ENCODE results near the gene RING1. TPM values are rescaled to one million over a fixed set of nuclear protein-coding genes. Genes with fewer than 3 reads are reported as not detected.

The RING1 gene
- total RNA-seq, 1 donor from 2014 or later = 11.3 TPM

DNA sequence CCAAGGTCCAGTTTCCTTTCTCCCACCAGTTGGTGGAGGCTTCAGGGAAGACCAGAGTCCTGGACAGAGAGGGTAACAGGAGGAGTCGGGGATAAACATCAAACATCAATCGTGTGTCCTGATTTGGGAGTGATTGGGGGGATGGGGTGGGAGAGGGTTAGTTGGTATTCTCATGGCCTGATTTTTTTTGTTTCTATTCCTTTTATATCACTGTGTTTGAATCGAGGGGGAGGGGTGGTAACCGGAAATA lies 4.2 kb upstream of the RING1 start:
- no peak for DNase-seq (ENCODE audit: low read depth)
- TF ChIP-seq, protein P1, sequence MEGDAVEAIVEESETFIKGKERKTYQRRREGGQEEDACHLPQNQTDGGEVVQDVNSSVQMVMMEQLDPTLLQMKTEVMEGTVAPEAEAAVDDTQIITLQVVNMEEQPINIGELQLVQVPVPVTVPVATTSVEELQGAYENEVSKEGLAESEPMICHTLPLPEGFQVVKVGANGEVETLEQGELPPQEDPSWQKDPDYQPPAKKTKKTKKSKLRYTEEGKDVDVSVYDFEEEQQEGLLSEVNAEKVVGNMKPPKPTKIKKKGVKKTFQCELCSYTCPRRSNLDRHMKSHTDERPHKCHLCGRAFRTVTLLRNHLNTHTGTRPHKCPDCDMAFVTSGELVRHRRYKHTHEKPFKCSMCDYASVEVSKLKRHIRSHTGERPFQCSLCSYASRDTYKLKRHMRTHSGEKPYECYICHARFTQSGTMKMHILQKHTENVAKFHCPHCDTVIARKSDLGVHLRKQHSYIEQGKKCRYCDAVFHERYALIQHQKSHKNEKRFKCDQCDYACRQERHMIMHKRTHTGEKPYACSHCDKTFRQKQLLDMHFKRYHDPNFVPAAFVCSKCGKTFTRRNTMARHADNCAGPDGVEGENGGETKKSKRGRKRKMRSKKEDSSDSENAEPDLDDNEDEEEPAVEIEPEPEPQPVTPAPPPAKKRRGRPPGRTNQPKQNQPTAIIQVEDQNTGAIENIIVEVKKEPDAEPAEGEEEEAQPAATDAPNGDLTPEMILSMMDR (conservative IDR thresholded peaks at IDR 0.05; ENCODE audit: low read depth, low read length) = no peak
- peak overlapping the region; percentile 87 for H3K4me3 ChIP-seq (ENCODE audit: low read depth, low read length)

DNA sequence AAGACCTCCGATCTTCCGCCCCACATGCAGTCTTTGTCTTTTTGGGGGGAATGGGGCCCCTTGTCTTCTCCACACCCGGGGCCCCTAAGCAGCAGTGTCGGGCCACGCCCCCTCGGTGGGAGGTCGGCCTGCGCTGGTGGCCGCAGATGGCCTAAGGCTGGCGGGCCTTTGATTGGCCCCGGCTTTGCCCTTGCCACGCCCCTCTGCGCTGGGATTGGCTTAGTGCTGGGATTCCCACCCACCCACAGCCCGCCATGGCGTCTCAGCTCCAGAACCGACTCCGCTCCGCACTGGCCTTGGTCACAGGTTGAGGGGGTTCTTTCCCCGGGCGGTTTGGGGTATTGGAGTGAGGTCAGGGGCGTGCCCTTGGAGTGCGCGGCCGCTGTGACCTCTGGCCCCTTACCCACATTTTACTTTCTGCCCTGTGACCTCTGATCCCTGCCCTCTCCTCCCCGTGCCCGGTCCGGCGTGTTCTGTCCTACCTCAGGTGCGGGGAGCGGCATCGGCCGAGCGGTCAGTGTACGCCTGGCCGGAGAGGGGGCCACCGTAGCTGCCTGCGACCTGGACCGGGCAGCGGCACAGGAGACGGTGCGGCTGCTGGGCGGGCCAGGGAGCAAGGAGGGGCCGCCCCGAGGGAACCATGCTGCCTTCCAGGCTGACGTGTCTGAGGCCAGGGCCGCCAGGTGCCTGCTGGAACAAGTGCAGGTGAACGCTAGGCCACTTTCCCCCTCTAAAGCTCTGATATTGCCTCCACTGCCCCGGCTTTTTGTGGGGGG lies 3.7 kb upstream of the RING1 start, which contains the start of gene HSD17B8:
Gene HSD17B8, plus strand, starts transcription at position 241 of the 776 bp plus-strand sequence. Its CDS starts 14 bp downstream, at position 255.
- TF ChIP-seq, protein P1 (conservative IDR thresholded peaks at IDR 0.05; ENCODE audit: low read depth, low read length) = no peak
- no peak for DNase-seq (ENCODE audit: low read depth)
- peak within 1 kb of the TSS; percentile 87 for H3K4me3 ChIP-seq (ENCODE audit: low read depth, low read length)

DNA sequence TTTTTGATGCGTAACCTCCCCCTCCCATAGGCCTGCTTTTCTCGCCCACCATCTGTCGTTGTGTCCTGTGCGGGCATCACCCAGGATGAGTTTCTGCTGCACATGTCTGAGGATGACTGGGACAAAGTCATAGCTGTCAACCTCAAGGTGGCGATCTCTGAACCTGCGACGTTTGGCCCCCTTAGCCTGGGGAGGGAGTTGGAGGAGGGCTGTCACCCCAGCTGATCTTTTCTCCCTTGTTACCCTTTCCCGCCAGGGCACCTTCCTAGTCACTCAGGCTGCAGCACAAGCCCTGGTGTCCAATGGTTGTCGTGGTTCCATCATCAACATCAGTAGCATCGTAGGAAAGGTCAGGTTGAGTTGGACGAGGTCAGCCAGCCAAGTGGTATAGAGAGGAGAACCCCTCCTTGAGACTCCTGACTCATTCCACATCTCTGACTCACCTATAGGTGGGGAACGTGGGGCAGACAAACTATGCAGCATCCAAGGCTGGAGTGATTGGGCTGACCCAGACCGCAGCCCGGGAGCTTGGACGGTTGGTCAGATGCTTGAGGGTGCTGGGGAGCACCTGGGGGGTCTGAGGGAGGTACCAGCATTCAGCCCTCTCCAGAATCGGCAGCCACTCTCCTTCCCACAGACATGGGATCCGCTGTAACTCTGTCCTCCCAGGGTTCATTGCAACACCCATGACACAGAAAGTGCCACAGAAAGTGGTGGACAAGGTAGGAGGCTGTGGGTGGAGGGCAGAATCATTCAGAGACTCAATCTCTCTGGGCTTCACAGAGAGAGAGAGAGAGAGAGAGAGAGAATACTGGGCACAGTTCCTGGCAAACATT lies 2.9 kb upstream of the RING1 start:
- peak overlapping the region; percentile 87 for H3K4me3 ChIP-seq (ENCODE audit: low read depth, low read length)
- no peak for DNase-seq (ENCODE audit: low read depth)
- TF ChIP-seq, protein P1 (conservative IDR thresholded peaks at IDR 0.05; ENCODE audit: low read depth, low read length) = peak; percentile 17

DNA sequence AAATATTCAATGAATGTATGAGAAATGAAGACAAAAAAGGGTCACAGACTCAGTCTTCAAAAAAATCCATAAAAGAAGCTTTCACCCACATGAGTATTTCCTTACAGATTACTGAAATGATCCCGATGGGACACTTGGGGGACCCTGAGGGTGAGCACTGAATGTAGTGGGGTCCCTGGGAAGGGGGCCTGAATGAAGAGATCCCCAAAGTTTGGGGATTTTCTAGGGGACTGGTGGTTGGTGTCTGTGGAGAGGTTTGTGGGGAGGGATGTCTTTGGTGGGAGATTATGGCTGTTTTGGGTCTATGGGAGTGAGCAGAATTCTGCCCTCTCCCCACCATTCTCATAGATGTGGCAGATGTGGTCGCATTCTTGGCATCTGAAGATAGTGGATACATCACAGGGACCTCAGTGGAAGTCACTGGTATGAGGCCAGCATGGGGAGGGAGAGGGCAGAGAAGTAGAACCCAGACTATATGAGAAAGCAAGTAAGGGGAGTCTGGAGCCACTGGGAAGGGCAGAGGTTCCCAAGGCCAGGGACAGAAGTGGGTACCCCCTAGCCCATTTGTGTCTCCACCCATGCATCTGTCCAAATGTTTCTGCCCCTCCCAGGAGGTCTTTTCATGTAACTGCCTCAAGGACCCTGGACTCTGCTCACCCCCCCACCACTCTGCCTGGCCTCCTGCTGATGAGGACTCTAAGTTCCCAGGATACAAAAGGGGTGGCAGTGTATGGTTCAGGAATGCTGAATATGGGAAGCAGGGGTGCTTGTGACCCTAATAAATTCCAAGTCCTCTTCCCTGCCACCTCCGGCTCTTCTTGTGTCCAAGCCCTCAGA lies 2.1 kb upstream of the RING1 start:
- TF ChIP-seq, protein P1 (conservative IDR thresholded peaks at IDR 0.05; ENCODE audit: low read depth, low read length) = no peak
- DNase-seq (ENCODE audit: low read depth) = no peak
- no peak overlapping the region for H3K4me3 ChIP-seq (ENCODE audit: low read depth, low read length)

DNA sequence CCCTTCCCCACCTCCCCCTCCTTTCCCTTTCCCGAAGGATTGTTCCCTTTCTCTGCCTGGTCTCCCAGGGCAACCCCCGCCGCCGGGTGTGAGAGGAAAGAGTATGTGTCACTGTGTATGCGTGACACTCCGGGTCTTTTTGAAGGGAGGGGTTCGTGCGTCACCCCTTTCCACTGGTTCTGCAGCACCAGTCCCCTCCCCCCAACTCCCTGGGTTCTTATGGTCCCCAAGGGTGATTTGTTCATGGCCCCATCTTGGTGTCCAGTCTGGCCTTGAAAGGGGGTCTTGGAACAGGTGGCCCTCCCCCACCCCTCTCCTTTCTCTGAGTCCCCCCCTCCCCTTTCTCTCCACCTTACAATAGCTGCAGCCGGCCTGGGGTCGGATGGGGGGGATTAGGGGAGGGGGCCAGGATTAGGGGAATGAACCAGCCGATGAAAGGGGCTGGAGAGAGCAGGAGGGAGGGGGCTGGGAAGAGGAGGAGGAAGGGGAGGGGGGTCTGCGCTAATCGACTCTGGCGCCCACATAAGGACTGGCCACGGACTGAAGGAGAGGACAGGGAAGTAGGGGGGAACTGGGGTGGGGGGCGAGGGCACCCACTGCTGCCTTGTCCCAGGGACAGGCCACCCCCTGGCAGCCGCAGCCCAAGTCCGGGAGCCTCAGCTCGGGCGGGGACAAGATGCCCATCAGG lies 1.3 kb upstream of the RING1 start:
- H3K4me3 ChIP-seq (ENCODE audit: low read depth, low read length) = peak overlapping the region; percentile 95
- TF ChIP-seq, protein P1 (conservative IDR thresholded peaks at IDR 0.05; ENCODE audit: low read depth, low read length) = no peak
- DNase-seq (ENCODE audit: low read depth) = no peak

DNA sequence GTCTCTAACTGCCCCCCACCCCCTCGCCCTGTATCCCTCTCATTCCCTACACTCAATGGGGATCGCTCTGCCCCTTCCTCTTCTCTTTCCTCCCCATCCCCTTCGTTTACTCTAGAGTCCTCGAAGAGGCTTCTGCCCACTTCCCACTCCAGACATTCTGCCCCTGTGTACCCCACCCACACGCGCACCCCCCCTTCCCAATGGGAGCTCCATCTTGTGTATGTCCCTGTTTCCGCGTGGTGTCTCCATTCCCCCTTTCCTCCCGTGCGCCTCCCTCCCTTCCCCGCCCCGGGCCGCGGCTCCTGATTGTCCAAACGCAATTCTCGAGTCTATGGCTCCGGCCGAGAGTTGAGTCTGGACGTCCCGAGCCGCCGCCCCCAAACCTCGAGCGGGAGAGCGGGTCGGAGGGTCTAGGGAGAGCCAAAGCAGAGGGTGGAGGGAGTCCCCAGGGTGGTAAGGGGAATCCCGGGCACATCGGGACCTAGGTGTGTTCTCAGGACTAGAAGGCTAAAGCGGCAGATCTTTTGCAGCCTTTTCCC lies 679 bp upstream of the RING1 start:
- peak overlapping the region; percentile 95 for H3K4me3 ChIP-seq (ENCODE audit: low read depth, low read length)
- TF ChIP-seq, protein P1 (conservative IDR thresholded peaks at IDR 0.05; ENCODE audit: low read depth, low read length) = no peak
- no peak for DNase-seq (ENCODE audit: low read depth)

All from epithelial cell of proximal tubule (primary cell).